IPS-15b (cell line): Measurements from ENCODE around the gene TPPP2.

Source experiments
- H3K27me3 ChIP-seq: one replicate; pipeline ENCODE4 v1.6.1; 2013; ENCODE audit warnings: low read length; ENCODE audit not compliant: control insufficient read depth, insufficient read depth
- H3K36me3 ChIP-seq: one replicate; pipeline ENCODE4 v1.6.1; 2013; ENCODE audit warnings: low read length; ENCODE audit not compliant: control insufficient read depth, insufficient read depth
- H3K4me1 ChIP-seq: one replicate; pipeline ENCODE4 v1.6.1; 2013; ENCODE audit warnings: mild to moderate bottlenecking, low read length; ENCODE audit not compliant: control insufficient read depth, insufficient read depth
- H3K4me3 ChIP-seq: one replicate; pipeline ENCODE4 v1.5.1; 2013; ENCODE audit warnings: low read depth, low read length
- H3K9ac ChIP-seq: one replicate; pipeline ENCODE4 v1.6.1; 2013; ENCODE audit warnings: low read depth, mild to moderate bottlenecking, low read length
- H3K9me3 ChIP-seq: one replicate; pipeline ENCODE4 v1.6.1; 2013; ENCODE audit warnings: mild to moderate bottlenecking, low read length; ENCODE audit not compliant: control insufficient read depth, insufficient read depth

TPPP2 gene

DNA sequence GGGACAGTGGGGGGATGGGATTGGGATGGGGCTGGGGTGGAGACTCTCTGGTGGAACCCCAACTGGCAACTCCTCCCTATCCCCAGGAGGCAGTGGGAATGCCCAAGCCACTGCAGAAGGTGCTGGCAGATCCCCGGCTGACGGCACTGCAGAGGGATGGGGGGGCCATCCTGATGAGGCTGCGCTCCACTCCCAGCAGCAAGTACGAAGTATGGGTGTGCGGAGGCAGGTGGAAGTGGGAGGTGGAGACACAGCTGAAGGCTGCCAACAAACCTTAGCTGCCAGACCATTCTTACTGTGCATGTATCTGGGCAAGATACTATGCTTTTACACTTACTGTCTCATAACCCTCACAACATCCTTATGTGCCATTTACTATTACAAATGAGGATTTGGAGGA, 48.3 kb downstream of the TPPP2 start:
- H3K9ac ChIP-seq: no peak overlapping the region
- peaks cover 24% of the 10 kb centered on the region for H3K36me3 ChIP-seq
- peaks cover 1% of the 10 kb centered on the region for H3K27me3 ChIP-seq
- H3K4me3 ChIP-seq: no peak overlapping the region
- no peaks in the 10 kb centered on the region for H3K9me3 ChIP-seq
- no peaks in the 10 kb centered on the region for H3K4me1 ChIP-seq

DNA sequence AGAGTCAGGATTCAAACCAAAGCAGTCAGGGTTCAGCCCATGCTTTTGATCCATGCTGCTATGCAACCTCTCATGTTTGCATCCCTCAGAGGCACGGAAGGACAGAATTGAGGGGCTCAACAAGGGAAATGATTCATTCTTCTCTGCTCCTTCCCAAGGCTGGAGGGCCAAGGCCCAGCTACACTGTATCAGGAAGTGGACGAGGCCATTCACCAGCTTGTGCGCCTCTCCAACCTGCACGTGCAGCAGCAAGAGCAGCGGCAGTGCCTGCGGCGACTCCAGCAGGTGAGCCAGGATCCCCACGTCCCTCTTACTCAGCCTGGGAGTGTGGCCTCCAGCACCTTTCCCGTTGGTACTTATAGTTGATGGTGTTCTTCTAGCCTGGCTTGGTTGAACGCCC, 48.7 kb downstream of the TPPP2 start:
- no peaks in the 10 kb centered on the region for H3K9me3 ChIP-seq
- no peaks in the 10 kb centered on the region for H3K4me1 ChIP-seq
- peaks cover 24% of the 10 kb centered on the region for H3K36me3 ChIP-seq
- no peak overlapping the region for H3K4me3 ChIP-seq
- no peaks in the 10 kb centered on the region for H3K27me3 ChIP-seq
- H3K9ac ChIP-seq: no peak overlapping the region

GRCh38 chr14:21081521-21082142, 51.6 kb downstream of the TPPP2 start:
- Histone ChIP-seq H3K9me3 (no peaks in the 10 kb centered on the region), H3K9ac (no peak overlapping the region), H3K4me3 (no peak overlapping the region), H3K36me3 (peaks cover 19% of the 10 kb centered on the region), H3K4me1 (no peaks in the 10 kb centered on the region), H3K27me3 (no peaks in the 10 kb centered on the region)
